Measurements from ENCODE around the gene NPIPB8.

NPIPB8 gene

GRCh38 chr16:28602529-28602928 lies 35.3 kb upstream of the NPIPB8 start:
- peaks cover 12 to 18% of the 10 kb centered on the region in 2 experiments for H3K27me3 ChIP-seq (ENCODE audit: control insufficient read depth in 1 of 2, insufficient read depth in 1 of 2, low read length in 2 of 2)
- no peaks in the 10 kb centered on the region for H3K79me1 ChIP-seq (replicated peaks; ENCODE audit: low read length, poor library complexity, severe bottlenecking)
- no peak for DNase-seq
- H3K4ac ChIP-seq (ENCODE audit: low read depth in 1 of 2, low read length in 2 of 2): no peak overlapping the region
- H2BK15ac ChIP-seq (ENCODE audit: low read depth, poor library complexity, severe bottlenecking): no peak overlapping the region
- no peak overlapping the region for H4K8ac ChIP-seq (ENCODE audit: low read length)
- H3K9ac ChIP-seq (ENCODE audit: low read length): no peak overlapping the region
- no peaks in the 10 kb centered on the region for H3K9me3 ChIP-seq (ENCODE audit: control insufficient read depth, low read length)
- no peak overlapping the region for H2AFZ ChIP-seq (ENCODE audit: low read depth, low read length)
- no peak overlapping the region for H2BK120ac ChIP-seq (ENCODE audit: low read depth, low read length)
- no peak overlapping the region for H3K23ac ChIP-seq (ENCODE audit: low read length in 2 of 2)
- H3K4me1 ChIP-seq (ENCODE audit: control insufficient read depth, insufficient read depth, low read depth, low read length): no peaks in the 10 kb centered on the region
- H2BK5ac ChIP-seq (ENCODE audit: low read depth, low read length, poor library complexity, severe bottlenecking): no peak overlapping the region
- no peak overlapping the region for H3K18ac ChIP-seq (ENCODE audit: low read depth in 1 of 2, low read length in 2 of 2)
- H3K27ac ChIP-seq (ENCODE audit: low read length, poor library complexity, severe bottlenecking): no peak overlapping the region
- no peak overlapping the region for H2AK5ac ChIP-seq (ENCODE audit: low read length, severe bottlenecking)
- no peak overlapping the region for H2BK12ac ChIP-seq (ENCODE audit: low read length in 2 of 2)
- H3K36me3 ChIP-seq (ENCODE audit: control insufficient read depth in 1 of 2, insufficient read depth in 2 of 2, low read depth in 1 of 2, low read length in 2 of 2): no peaks in the 10 kb centered on the region
- H4K91ac ChIP-seq (ENCODE audit: low read length): no peak overlapping the region
- 100% methylated on average over 3 of the region's 6 CpGs for WGBS
- H3K14ac ChIP-seq (ENCODE audit: low read length in 2 of 2): no peak overlapping the region
- H3K4me2 ChIP-seq (ENCODE audit: low read length, poor library complexity, severe bottlenecking): no peak overlapping the region
- H3K4me3 ChIP-seq (ENCODE audit: insufficient read depth in 1 of 2, low read depth in 1 of 2, low read length in 2 of 2): no peak overlapping the region

- 82% methylated on average over 11 of the region's 11 CpGs for WGBS
- Histone ChIP-seq H3K4me1 (ENCODE audit: control insufficient read depth, insufficient read depth, low read depth, low read length) (no peaks in the 10 kb centered on the region), H2BK120ac (ENCODE audit: low read depth, low read length) (no peak overlapping the region), H3K9ac (ENCODE audit: low read length) (no peak overlapping the region), H2AK5ac (ENCODE audit: low read length, severe bottlenecking) (no peak overlapping the region), H3K18ac (ENCODE audit: low read depth in 1 of 2, low read length in 2 of 2) (no peak overlapping the region), H2BK15ac (ENCODE audit: low read depth, poor library complexity, severe bottlenecking) (no peak overlapping the region), H3K4me3 (ENCODE audit: insufficient read depth in 1 of 2, low read depth in 1 of 2, low read length in 2 of 2) (no peak overlapping the region), H3K4me2 (ENCODE audit: low read length, poor library complexity, severe bottlenecking) (no peak overlapping the region), H2AFZ (ENCODE audit: low read depth, low read length) (no peak overlapping the region), H3K9me3 (ENCODE audit: control insufficient read depth, low read length) (no peaks in the 10 kb centered on the region), H3K27ac (ENCODE audit: low read length, poor library complexity, severe bottlenecking) (no peak overlapping the region), H4K8ac (ENCODE audit: low read length) (no peak overlapping the region), H3K23ac (ENCODE audit: low read length in 2 of 2) (no peak overlapping the region), H4K91ac (ENCODE audit: low read length) (no peak overlapping the region), H3K14ac (ENCODE audit: low read length in 2 of 2) (no peak overlapping the region), H2BK12ac (ENCODE audit: low read length in 2 of 2) (no peak overlapping the region), H3K4ac (ENCODE audit: low read depth in 1 of 2, low read length in 2 of 2) (no peak overlapping the region), H3K36me3 (ENCODE audit: control insufficient read depth in 1 of 2, insufficient read depth in 2 of 2, low read depth in 1 of 2, low read length in 2 of 2) (no peaks in the 10 kb centered on the region), H2BK5ac (ENCODE audit: low read depth, low read length, poor library complexity, severe bottlenecking) (no peak overlapping the region), H3K79me1 (replicated peaks; ENCODE audit: low read length, poor library complexity, severe bottlenecking) (no peaks in the 10 kb centered on the region), H3K27me3 (ENCODE audit: control insufficient read depth in 1 of 2, insufficient read depth in 1 of 2, low read length in 2 of 2) (peaks cover 10 to 12% of the 10 kb centered on the region in 2 experiments)
- no peak for DNase-seq
Observed at GRCh38 chr16:28603381-28604185, 34.3 kb upstream of the NPIPB8 start.

DNA sequence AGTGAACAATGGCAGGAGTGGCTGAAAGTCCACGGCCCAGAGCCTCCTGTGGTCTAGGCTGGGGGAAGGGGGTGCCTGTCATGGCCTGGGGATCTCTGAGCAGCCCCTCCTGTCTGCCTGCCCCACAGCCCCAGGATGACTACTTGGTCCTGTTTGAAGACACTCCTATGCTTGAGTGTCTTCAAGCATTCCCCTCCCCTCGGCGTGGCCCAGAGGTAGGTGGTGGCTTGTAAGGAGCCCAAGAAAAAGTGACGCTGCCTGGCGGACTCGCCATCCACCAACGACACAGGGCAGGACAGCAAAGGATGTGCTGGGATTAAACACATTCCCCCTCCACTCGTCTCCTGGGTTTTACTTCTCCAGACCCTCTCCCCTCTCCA lies 33.7 kb upstream of the NPIPB8 start:
- 74% methylated on average over 8 of the region's 8 CpGs for WGBS
- H3K79me1 ChIP-seq (replicated peaks; ENCODE audit: low read length, poor library complexity, severe bottlenecking): no peaks in the 10 kb centered on the region
- no peaks in the 10 kb centered on the region for H3K4me1 ChIP-seq (ENCODE audit: control insufficient read depth, insufficient read depth, low read depth, low read length)
- H2AFZ ChIP-seq (ENCODE audit: low read depth, low read length): no peak overlapping the region
- no peak overlapping the region for H2BK15ac ChIP-seq (ENCODE audit: low read depth, poor library complexity, severe bottlenecking)
- H4K91ac ChIP-seq (ENCODE audit: low read length): no peak overlapping the region
- H2AK5ac ChIP-seq (ENCODE audit: low read length, severe bottlenecking): no peak overlapping the region
- no peak overlapping the region for H4K8ac ChIP-seq (ENCODE audit: low read length)
- no peak overlapping the region for H3K4me2 ChIP-seq (ENCODE audit: low read length, poor library complexity, severe bottlenecking)
- H3K9me3 ChIP-seq (ENCODE audit: control insufficient read depth, low read length): no peaks in the 10 kb centered on the region
- DNase-seq: no peak
- H2BK12ac ChIP-seq (ENCODE audit: low read length in 2 of 2): no peak overlapping the region
- no peak overlapping the region for H3K23ac ChIP-seq (ENCODE audit: low read length in 2 of 2)
- H3K9ac ChIP-seq (ENCODE audit: low read length): no peak overlapping the region
- no peak overlapping the region for H3K4me3 ChIP-seq (ENCODE audit: insufficient read depth in 1 of 2, low read depth in 1 of 2, low read length in 2 of 2)
- peaks cover 10 to 12% of the 10 kb centered on the region in 2 experiments for H3K27me3 ChIP-seq (ENCODE audit: control insufficient read depth in 1 of 2, insufficient read depth in 1 of 2, low read length in 2 of 2)
- no peak overlapping the region for H3K18ac ChIP-seq (ENCODE audit: low read depth in 1 of 2, low read length in 2 of 2)
- no peaks in the 10 kb centered on the region for H3K36me3 ChIP-seq (ENCODE audit: control insufficient read depth in 1 of 2, insufficient read depth in 2 of 2, low read depth in 1 of 2, low read length in 2 of 2)
- H3K14ac ChIP-seq (ENCODE audit: low read length in 2 of 2): no peak overlapping the region
- H3K4ac ChIP-seq (ENCODE audit: low read depth in 1 of 2, low read length in 2 of 2): no peak overlapping the region
- H2BK5ac ChIP-seq (ENCODE audit: low read depth, low read length, poor library complexity, severe bottlenecking): no peak overlapping the region
- no peak overlapping the region for H2BK120ac ChIP-seq (ENCODE audit: low read depth, low read length)
- H3K27ac ChIP-seq (ENCODE audit: low read length, poor library complexity, severe bottlenecking): no peak overlapping the region

GRCh38 chr16:28606291-28607115 lies 31.4 kb upstream of the NPIPB8 start:
- Histone ChIP-seq H3K18ac (ENCODE audit: low read depth in 1 of 2, low read length in 2 of 2) (no peak overlapping the region), H2AK5ac (ENCODE audit: low read length, severe bottlenecking) (no peak overlapping the region), H4K91ac (ENCODE audit: low read length) (no peak overlapping the region), H3K9me3 (ENCODE audit: control insufficient read depth, low read length) (no peaks in the 10 kb centered on the region), H2BK120ac (ENCODE audit: low read depth, low read length) (no peak overlapping the region), H2BK5ac (ENCODE audit: low read depth, low read length, poor library complexity, severe bottlenecking) (no peak overlapping the region), H4K8ac (ENCODE audit: low read length) (no peak overlapping the region), H3K27me3 (ENCODE audit: control insufficient read depth in 1 of 2, insufficient read depth in 1 of 2, low read length in 2 of 2) (peaks cover 12 to 14% of the 10 kb centered on the region in 2 experiments), H3K23ac (ENCODE audit: low read length in 2 of 2) (no peak overlapping the region), H3K4me2 (ENCODE audit: low read length, poor library complexity, severe bottlenecking) (no peak overlapping the region), H3K79me1 (replicated peaks; ENCODE audit: low read length, poor library complexity, severe bottlenecking) (no peaks in the 10 kb centered on the region), H3K36me3 (ENCODE audit: control insufficient read depth in 1 of 2, insufficient read depth in 2 of 2, low read depth in 1 of 2, low read length in 2 of 2) (no peaks in the 10 kb centered on the region), H3K14ac (ENCODE audit: low read length in 2 of 2) (no peak overlapping the region), H3K4me3 (ENCODE audit: insufficient read depth in 1 of 2, low read depth in 1 of 2, low read length in 2 of 2) (no peak overlapping the region), H2BK15ac (ENCODE audit: low read depth, poor library complexity, severe bottlenecking) (no peak overlapping the region), H3K9ac (ENCODE audit: low read length) (no peak overlapping the region), H3K4ac (ENCODE audit: low read depth in 1 of 2, low read length in 2 of 2) (no peak overlapping the region), H2AFZ (ENCODE audit: low read depth, low read length) (no peak overlapping the region), H3K27ac (ENCODE audit: low read length, poor library complexity, severe bottlenecking) (no peak overlapping the region), H2BK12ac (ENCODE audit: low read length in 2 of 2) (no peak overlapping the region), H3K4me1 (ENCODE audit: control insufficient read depth, insufficient read depth, low read depth, low read length) (peaks cover 6% of the 10 kb centered on the region)
- no peak for DNase-seq
- 86% methylated on average over 12 of the region's 16 CpGs for WGBS

All from mesenchymal stem cell (in vitro differentiated cells and primary cell).